SK-MEL-5 (cell line): Measurements from ENCODE around the gene ATP1B1. TPM values are rescaled to one million over a fixed set of nuclear protein-coding genes. Genes with fewer than 3 reads are reported as not detected.
"Not testable (repeated sequence)": the region's sequence is repeated elsewhere in the genome, so short reads cannot be mapped to it uniquely, and the experiment has no call there.

Source experiments
- DNase-seq: peaks from one replicate; pipeline ENCODE4 v3.0.0-alpha.2; 2016; ENCODE audit warnings: low read depth, low spot score
- in situ Hi-C: cut with HindIII; loops from 2 replicates; pipeline ENCODE4 v1.10.0; 2016; ENCODE audit warnings: low sequenced_read_pairs, high pct_unique_total_duplicates, low pct_unique_long_range_greater_than_20kb
- small RNA-seq, 2 experiments: library from RNA; depleted of rRNA; stranded (forward); fragments of <200 nt; gene quantifications; one replicate each; pipeline ENCODE3, GENCODE V24; 2014
- total RNA-seq: library from RNA; depleted of rRNA; stranded (reverse); fragments of >200 nt; shearing (Covaris generic); gene quantifications from 2 replicates; pipeline ENCODE4 v1.2.3, GENCODE V29; 2014

Gene ATP1B1
- total RNA-seq, 1 experiment from 2014 or later, result 2.6 TPM

GRCh38 chr1:169148472-169149252, 42.2 kb downstream of the ATP1B1 start:
- no peak for DNase-seq
- in situ Hi-C loops, result no loop called here

- DNase-seq, result no peak
- in situ Hi-C loops, result no loop called here
Measured at GRCh38 chr1:169149555-169150286, 43.2 kb downstream of the ATP1B1 start.

DNA sequence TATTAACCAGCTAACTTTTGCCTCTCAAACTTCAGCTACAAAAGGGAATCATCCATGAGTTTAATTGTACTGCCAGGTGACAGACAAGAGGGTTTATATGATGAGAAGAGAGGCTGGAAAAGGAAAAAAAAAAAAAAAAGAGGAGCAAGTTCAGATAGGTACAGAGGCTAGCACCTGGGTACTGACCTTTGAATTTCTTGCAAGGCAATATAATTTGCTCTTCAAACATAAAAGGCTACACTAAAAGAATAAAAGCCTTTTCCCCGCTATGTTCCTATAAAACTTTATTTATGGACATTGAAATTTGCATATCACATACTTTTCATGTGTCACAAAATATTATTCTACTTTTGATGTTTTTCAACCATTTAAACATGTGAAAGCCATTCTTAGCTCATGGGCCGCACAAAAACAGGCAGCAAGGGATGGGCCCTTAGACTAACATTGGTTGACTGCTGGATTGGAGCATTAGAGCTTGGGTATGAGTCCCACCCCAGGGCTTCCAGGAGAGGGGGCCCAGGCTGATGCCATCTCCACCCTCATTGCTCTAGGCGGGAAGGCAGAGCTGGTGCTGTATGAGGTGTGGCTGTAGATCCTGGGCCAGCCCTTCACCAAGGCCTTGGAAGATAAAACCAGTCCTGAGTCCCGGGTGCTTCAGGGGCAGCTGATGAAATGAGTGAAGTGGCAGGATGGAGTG, 44.3 kb downstream of the ATP1B1 start:
- in situ Hi-C loops, result no loop called here

DNA sequence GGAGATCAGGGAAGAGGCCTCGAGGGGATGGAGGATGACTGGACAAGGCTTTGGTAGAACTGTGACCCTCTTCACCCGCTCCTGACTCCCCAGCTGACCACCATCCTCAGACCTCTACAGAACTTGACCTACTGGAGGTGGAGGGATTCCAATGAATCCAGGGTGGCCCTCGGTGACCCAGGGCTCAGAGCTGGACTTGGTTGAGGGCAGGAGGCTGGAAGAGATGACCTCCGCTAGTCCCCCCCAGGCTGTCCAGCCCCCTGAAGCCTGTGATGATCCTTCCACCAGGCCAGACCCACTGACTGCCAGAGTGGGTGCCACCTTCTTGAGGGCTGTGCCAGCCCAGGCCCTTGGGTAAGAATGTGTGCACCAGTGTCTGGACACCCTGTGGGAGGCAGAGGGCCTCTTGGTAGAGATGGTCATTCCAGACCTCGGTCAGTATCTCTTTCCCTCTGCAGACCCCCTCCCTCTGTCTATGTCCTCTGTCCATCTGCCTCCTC, 44.9 kb downstream of the ATP1B1 start:
- DNase-seq, result no peak
- in situ Hi-C loops, result no loop called here

More for the DNA sequence above, 44.3 kb downstream of the ATP1B1 start:
- no peak for DNase-seq

GRCh38 chr1:169155675-169156074, 49.2 kb downstream of the ATP1B1 start:
- in situ Hi-C loops, result no loop called here
- DNase-seq, result no peak

DNA sequence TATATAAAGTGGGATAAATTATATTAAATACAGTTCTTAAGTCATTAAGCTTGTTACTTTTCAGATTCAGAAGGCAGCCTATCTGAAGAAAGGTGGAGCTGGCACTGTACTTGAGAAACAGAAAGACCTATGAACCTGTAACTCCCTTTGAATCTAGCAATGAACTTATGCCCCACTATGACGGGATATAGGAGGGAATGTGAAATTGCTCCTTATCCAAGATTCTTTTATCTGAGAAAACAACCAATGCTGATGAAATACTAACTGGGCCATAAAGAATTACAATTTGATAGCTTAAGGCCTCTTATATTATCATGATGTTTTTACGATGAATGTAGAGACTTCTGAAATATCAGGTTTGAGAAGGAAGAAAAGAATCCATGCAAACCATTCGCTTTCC, 50.1 kb downstream of the ATP1B1 start:
- no peak for DNase-seq
- in situ Hi-C loops, result no loop called here

GRCh38 chr1:169160845-169161495, 54.5 kb downstream of the ATP1B1 start:
- DNase-seq, result no peak
- in situ Hi-C loops, result no loop called here

DNA sequence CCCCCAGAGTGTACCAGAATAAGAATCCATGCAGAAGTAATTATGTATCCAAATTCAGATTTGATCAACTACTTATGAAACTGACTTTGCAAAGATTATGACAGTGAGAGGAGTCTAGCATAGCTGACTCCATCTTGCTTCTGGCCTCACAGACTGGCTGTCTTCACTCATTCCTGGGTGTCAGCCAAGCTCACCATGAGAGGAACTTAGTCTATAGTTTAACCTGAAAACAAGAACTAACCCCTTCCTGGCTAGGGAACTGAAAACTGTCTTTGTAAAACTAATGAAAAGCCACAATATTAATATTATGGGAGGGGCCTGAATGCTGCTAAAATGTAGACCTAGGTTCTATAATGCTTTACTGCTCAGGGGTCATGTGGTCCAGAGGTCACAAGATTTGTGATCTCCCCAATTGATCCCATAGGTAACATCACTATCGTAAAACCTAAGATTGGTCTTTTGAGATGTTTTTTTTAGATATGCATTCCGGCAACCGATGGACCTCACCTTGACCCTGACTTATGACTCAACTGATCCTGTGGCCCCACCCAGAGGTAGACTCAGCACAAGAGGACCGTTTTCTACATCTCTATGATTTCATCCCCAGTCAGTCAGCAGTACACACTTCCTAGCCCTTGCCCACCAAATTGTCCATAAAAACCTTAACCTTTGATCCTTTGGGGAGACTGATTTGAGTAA, 55.2 kb downstream of the ATP1B1 start:
- no peak for DNase-seq
- in situ Hi-C loops, result no loop called here

GRCh38 chr1:169163059-169163458, 56.6 kb downstream of the ATP1B1 start:
- peak; percentile 74 for DNase-seq
- in situ Hi-C loops, result no loop called here

DNA sequence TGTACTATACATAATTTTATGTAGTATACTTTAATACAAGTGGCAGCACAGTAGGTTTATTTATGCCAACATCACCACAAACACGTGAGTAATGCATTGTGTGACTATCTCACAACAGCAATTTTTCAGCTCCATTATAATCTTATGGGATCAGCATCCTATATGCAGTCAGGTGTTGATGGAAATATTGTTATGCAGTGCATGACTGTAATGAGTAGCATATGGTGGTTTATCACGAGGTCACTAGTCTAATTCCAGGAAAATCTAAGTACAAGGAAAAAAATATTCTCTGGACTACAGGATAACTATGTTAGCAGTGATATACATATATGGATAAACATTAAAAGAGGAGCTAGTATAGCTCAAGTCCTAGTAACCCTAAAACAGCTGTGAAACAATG, 69.0 kb downstream of the ATP1B1 start:
- no peak for DNase-seq
- in situ Hi-C loops, result no loop called here

- in situ Hi-C loops, DNase-seq: not testable (repeated sequence)
Measured at GRCh38 chr1:169179431-169179830, 72.9 kb downstream of the ATP1B1 start.

GRCh38 chr1:169180174-169180573, 73.7 kb downstream of the ATP1B1 start:
- in situ Hi-C loops, result no loop called here

More at GRCh38 chr1:169180174-169180573, 73.7 kb downstream of the ATP1B1 start:
- no peak for DNase-seq

Small RNA genes lying within 50 kb of the gene (small RNA-seq; reads per million reads assigned to genes)
- gene RNA5SP66, result 0 reads per million in 2 experiments
